Stimulated activated CD8-positive, alpha-beta memory T cell treated with anti-CD3 and anti-CD28 coated beads, Interleukin-12 subunit alpha, Interleukin-12 subunit beta, amount 100 ng/mL, for 24 hours (primary cell): ENCODE data around the gene STYK1.
"Not testable (repeated sequence)": the region's sequence is repeated elsewhere in the genome, so short reads cannot be mapped to it uniquely, and the experiment has no call there.

Experiments
- DNase-seq: peaks from one replicate; pipeline ENCODE4 v3.0.0-alpha.2; 2020; ENCODE audit errors: extremely low read depth

Gene STYK1

GRCh38 chr12:10620078-10620779 is 53.6 kb downstream of the STYK1 start:
- no peak for DNase-seq

- DNase-seq: no peak
Measured at GRCh38 chr12:10618338-10618987, 55.4 kb downstream of the STYK1 start.

DNA sequence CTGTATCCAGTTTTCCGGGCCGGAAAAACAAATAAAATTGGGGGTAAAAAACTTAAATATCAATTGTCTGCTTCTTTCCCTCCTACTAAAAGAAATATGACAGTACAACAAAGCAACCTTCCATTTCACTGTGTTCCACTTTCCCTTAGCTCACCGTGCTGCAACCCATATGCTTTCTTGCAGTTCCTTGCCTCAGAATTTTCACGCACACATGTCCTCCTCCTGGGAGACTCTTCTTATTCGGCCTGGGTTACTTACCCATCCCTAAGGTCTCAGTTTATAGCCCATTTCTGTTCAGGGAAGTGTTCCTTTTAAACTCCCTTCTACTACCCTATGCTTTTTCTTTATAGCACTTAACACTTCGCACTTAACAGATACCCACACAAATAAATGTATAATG is 56.0 kb downstream of the STYK1 start:
- no peak for DNase-seq

DNA sequence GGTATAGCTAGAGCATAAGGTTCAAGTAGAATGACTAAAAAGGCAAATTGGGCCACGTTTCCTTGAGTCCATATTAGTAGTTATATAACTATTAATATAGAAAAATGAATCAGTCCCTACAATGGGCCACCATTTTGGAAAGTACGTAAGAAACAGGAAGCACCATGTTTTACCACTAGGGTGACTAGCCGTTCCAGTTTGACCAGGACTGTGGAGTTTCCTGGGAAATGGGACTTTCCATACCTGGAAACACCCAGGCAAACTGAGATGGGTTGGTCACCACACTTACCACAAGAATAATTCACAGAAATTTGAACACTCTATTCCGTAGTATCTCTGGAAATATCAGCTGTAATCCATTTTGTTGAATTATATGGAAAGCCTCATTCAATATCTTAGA is 58.3 kb downstream of the STYK1 start:
- DNase-seq: no peak

DNA sequence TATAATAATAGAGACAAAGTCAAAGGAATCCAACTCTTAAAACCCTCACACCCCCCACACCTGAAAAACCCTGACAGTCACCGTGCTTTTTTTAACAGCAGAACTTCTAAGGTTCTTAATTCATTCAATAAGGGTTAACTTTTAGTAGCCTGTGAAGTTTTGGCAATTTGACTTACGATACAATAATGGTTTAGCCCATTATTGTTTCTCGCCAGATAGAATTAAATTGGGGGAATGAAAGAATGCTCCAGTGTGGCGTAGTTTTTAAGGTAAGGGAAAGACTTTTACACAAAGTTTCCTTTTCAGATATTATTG is 59.8 kb downstream of the STYK1 start:
- no peak for DNase-seq

DNA sequence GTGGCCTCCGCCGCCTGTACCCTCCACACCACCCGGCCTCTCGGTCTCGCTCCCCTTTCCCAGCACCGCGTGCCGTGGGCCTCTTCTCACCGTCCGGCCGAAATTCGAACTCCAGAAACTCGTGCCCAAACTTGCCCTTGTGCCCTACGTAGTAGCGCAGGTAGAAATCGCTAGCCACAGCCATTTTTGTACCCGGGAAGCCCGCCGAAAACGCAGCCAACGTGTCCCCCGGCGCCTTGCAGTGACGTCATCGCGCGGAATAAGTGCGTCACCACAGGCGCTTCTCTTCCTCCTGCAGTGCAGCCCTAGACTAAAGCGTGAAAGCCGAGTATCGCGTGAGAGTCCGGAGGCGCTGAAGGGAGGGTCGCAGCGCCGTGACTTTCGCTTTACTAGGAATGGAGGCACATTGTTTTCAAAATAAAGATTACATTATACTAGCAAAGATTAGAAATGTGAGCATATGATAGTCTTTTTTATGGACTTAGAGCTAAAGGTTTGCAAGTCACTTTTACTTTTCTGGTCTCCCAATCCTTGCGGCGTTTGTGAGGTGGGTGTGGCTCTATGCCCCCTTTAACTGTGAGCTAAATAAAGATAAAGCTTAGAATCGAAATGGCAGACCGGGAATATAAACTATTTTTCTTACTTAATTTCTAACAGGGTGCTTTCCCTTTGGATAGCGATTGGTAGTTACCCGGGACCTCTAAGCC is 60.4 kb downstream of the STYK1 start, which contains the start of gene MAGOHB:
Gene MAGOHB, minus strand, starts transcription at position 261 of the 707 bp plus-strand sequence. Its CDS starts 77 bp downstream, at position 184.
- DNase-seq: peak; percentile 92

- no peak for DNase-seq
Measured at GRCh38 chr12:10612984-10613348, 60.9 kb downstream of the STYK1 start.

- DNase-seq: no peak
Measured at GRCh38 chr12:10612110-10612509, 61.7 kb downstream of the STYK1 start.

- DNase-seq: not testable (repeated sequence)
Measured at GRCh38 chr12:10611258-10611657, 62.6 kb downstream of the STYK1 start.

DNA sequence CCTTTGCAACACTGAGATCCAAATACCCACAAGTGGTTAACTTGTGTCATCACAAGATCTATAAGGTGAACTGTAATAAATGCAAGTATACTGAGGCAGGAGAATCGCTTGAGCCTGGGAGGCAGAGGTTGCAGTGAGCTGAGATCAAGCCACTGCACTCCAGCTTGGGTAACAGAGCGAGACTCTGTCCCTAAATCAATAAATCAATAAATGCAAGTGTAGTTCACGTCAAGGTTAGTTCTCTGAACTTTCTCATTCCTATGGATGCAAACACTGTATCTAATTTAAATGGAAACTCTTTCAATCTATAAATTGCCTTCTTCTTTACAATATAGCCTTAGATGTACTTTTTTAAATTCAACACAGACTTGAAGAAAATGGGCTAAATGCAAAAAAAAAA is 63.7 kb downstream of the STYK1 start:
- no peak for DNase-seq

DNA sequence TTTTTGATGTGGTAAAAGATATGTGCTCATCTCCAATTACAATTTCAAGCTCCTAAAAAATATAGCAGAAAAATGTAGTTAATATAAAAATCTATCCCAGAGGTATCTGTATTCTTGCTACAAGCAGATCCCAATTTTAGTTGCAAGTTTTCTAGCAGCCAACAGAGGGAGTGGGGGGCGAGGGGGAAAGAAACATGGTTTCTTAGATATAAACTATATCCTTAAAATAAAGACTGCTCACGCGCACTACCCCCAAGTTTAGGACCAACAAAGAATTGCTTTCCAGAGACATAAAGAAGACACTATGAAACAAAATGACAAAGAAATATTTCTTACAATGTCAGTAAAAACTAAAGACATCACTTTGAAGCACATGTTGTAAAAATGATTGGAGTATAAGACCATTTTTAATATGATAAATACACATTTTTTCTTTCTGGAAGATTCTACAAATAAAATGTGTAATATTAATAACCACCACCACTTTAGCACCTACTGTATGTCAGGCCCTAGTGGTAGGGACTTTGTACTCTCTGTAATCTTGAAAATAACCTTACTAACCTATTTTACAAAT is 65.9 kb downstream of the STYK1 start:
- no peak for DNase-seq

- DNase-seq: no peak
Measured at GRCh38 chr12:10601860-10602259, 72.0 kb downstream of the STYK1 start.

DNA sequence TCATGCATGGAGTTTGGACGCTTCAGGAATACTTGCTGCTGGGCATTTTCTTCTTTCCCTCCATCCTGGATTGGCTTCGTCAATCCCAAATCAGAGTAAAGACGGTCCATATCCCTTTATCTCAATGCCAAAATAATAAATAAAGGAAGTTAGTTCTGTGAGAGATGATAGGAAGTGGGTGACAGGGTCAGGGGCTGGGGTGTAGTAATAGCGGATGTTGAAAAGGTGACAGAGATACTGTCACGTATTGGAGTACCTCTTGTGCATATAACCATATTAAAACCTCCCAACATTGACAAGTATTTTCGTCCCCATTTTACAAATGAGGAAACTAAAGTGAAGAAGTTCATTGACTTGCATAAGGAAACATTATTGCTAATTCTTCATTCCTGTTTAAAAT is 72.9 kb downstream of the STYK1 start:
- DNase-seq: no peak

DNA sequence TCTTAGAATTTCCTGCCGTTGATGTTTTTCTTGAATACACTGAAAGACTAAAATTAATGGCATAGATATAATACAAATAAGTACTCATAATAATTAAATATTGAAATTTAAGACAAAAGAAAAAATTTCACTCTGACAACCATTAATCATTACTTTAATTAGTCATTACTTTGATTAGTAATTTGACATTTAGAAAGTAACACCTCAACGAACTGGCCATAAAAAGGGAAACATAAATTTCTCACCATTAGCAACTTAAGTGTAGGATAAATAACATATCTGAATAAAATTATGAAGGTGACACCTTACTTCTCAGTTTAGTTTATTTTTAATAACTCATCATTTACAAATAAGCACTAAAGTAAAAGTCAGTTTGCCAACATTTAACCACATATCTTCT is 78.0 kb downstream of the STYK1 start:
- no peak for DNase-seq

DNA sequence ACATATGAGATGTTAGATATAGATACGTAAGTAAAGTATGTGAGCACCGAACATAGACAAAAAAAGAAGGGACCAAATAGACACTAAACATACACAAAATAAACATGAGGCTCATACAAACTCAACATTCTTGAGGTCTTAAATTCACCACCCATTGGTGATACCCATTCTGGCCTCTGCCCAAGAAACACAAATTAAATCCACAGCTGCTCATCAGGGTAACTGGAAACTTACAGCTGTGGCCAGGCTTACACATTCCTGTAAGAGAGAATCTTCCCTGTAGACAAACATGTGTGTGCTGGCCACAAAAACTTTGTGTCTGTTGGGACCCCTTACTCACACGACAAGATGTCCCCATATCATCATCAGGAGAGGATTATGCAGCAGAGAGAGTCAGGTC is 82.9 kb downstream of the STYK1 start:
- no peak for DNase-seq

DNA sequence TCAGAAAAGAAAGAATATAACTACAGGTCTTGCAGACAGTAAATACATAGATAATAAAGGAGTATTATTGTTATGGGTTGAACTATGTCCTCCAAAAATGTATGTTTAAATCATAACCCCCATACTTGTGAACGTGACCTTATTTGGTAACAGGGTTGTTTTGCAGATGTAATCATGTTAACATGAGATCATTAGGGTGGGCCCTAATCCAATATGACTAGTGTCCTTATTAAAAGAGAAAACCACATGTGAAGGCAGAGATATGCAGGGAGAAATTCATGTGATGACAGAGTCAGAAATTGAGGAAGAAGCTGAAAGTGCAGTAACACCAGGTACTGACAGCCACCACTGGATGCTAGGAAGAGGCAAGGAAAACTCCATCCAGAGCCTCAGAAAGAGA is 89.4 kb downstream of the STYK1 start:
- no peak for DNase-seq

- no peak for DNase-seq
Measured at GRCh38 chr12:10582704-10583103, 91.1 kb downstream of the STYK1 start.

GRCh38 chr12:10582133-10582532 is 91.7 kb downstream of the STYK1 start:
- not testable (repeated sequence) for DNase-seq

GRCh38 chr12:10574307-10574706 is 99.5 kb downstream of the STYK1 start:
- DNase-seq: no peak

DNA sequence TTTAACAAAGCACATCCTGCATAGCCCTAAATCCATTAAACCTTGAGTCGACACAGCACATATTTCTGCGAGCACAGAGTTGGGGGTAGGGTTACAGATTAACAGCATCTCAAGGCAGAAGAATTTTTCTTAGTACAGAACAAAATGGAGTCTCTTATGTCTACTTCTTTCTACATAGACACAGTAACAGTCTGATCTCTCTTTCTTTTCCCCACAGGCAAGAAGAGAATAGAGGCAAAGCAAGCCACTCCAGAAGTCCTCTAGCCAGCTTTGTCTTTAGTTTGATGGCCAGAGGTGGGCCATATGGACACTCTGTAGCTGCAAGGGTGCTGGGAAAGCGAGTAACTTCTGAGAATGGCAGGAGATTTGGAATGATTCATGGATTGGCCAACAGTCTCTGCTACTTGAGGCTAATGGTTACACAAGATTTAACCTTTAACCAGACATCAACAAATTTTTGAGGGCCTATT is 101.8 kb downstream of the STYK1 start:
- not testable (repeated sequence) for DNase-seq

DNA sequence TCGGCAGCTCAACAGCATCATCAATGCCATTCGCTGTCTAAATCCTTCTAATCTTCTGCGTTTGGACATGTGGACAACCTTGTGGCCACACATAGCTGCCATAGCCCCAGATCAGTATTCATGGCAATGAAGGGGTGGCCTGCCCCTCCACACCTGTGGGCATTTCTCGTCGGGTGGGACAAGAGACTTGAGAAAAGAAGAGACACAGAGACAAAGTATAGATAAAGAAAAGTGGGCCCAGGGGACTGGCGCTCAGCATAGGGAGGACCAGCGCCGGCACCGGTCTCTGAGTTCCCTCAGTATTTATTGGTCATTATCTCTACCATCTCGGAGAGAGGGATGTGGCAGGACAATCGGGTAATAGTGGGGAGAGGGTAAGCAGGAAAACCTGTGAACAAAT is 102.7 kb downstream of the STYK1 start:
- DNase-seq: no peak
